Measurements from ENCODE around the gene MIF. TPM values are rescaled to one million over a fixed set of nuclear protein-coding genes. Genes with fewer than 3 reads are reported as not detected.
"Not testable (repeated sequence)": the region's sequence is repeated elsewhere in the genome, so short reads cannot be mapped to it uniquely, and the experiment has no call there.

Gene MIF
- total RNA-seq, 2 experiments from 2014 or later: 213 to 226 TPM

- H3K27ac ChIP-seq (ENCODE audit: low read depth in 1 of 2, low read length in 2 of 2): no peak overlapping the region
- TF ChIP-seq CTCF (IDR thresholded peaks at IDR 0.05): no peak
- Mint-ChIP-seq H3K4me1 (ENCODE audit: low read depth) (peaks cover 11% of the 10 kb centered on the region), H3K27me3 (no peaks in the 10 kb centered on the region), H3K4me3 (peak overlapping the region; percentile 65), H3K9me3 (no peaks in the 10 kb centered on the region), H3K27ac (no peak overlapping the region), H3K36me3 (ENCODE audit: low read depth) (peaks cover 36% of the 10 kb centered on the region)
- ChIA-PET POLR2A (interaction anchor here (0.6 kb wide), 1 partner anchor 10 kb away, joined by 3 read pairs; no protein-coding TSS in a partner anchor), CTCF (no interaction called here)
- H3K9me3 ChIP-seq (ENCODE audit: control insufficient read depth in 1 of 2, insufficient read depth in 1 of 2, low read length in 2 of 2): no peaks in the 10 kb centered on the region
- DNase-seq (no peak), ATAC-seq (ENCODE audit: poor library complexity) (no peak)
- H3K4me1 ChIP-seq (ENCODE audit: insufficient read depth, low read length): peaks cover 18% of the 10 kb centered on the region
- peaks cover 18% of the 10 kb centered on the region for H3K36me3 ChIP-seq (ENCODE audit: insufficient read depth, low read length)
- no peaks in the 10 kb centered on the region for H3K27me3 ChIP-seq (ENCODE audit: control insufficient read depth in 1 of 2, insufficient read depth in 2 of 2, low read length in 2 of 2)
- no peak overlapping the region for H3K4me3 ChIP-seq (ENCODE audit: low read length)
- intact Hi-C loops (cut with DNase I, micrococcal nuclease): loop anchor here in 1 of 2 experiments (5.0 kb wide), 1 partner anchor 113 kb away; the partner anchor contains the start of gene CABIN1
These were observed 5.0 kb downstream of the MIF start for GRCh38 chr22:23899042-23899745.

GRCh38 chr22:23900227-23900626 lies 6.0 kb downstream of the MIF start:
- H3K36me3 Mint-ChIP-seq (ENCODE audit: low read depth): peaks cover 25% of the 10 kb centered on the region
- POLR2A ChIA-PET: not testable (repeated sequence)

DNA sequence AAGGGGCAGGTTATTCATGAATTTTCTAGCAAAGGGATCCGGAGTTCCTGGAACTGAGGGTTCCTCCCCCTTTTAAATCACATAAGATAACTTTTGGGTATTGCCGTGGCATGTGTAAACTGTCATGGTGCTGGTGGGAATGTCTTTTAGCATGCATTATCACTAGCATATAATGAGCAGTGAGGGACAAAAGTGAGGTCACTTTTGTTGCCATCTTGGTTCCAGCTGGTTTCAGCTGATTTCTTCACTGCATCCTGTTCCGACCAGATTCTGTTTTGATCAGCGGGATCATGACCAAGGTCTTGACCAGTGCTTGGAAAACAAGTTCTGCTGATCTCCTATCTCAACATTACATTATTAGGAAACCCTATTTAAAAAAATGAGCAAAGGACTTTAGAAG lies 7.4 kb downstream of the MIF start:
- H3K36me3 ChIP-seq (ENCODE audit: insufficient read depth, low read length): peaks cover 8% of the 10 kb centered on the region
- Mint-ChIP-seq H3K4me3 (no peak overlapping the region), H3K36me3 (ENCODE audit: low read depth) (peaks cover 13% of the 10 kb centered on the region), H3K27me3 (no peaks in the 10 kb centered on the region), H3K27ac (no peak overlapping the region), H3K9me3 (no peaks in the 10 kb centered on the region), H3K4me1 (ENCODE audit: low read depth) (no peaks in the 10 kb centered on the region)
- peaks cover 1% of the 10 kb centered on the region for H3K4me1 ChIP-seq (ENCODE audit: insufficient read depth, low read length)
- CTCF ChIA-PET: no interaction called here
- no peaks in the 10 kb centered on the region for H3K27me3 ChIP-seq (ENCODE audit: control insufficient read depth in 1 of 2, insufficient read depth in 2 of 2, low read length in 2 of 2)
- DNase-seq (no peak), ATAC-seq (ENCODE audit: poor library complexity) (no peak)
- POLR2A ChIA-PET: no interaction called here
- TF ChIP-seq CTCF (IDR thresholded peaks at IDR 0.05): no peak
- H3K27ac ChIP-seq (ENCODE audit: low read depth in 1 of 2, low read length in 2 of 2): no peak overlapping the region
- no peak overlapping the region for H3K4me3 ChIP-seq (ENCODE audit: low read length)
- no peaks in the 10 kb centered on the region for H3K9me3 ChIP-seq (ENCODE audit: control insufficient read depth in 1 of 2, insufficient read depth in 1 of 2, low read length in 2 of 2)
- intact Hi-C loops (cut with DNase I, micrococcal nuclease): no loop called here

More at GRCh38 chr22:23900227-23900626, 6.0 kb downstream of the MIF start:
- Histone ChIP-seq H3K4me1 (ENCODE audit: insufficient read depth, low read length) (peaks cover 15% of the 10 kb centered on the region), H3K36me3 (ENCODE audit: insufficient read depth, low read length) (peaks cover 18% of the 10 kb centered on the region)
- H3K27ac Mint-ChIP-seq; DNase-seq; H3K27me3 ChIP-seq (ENCODE audit: control insufficient read depth in 1 of 2, insufficient read depth in 2 of 2, low read length in 2 of 2); CTCF ChIA-PET; ATAC-seq (ENCODE audit: poor library complexity); H3K4me3 ChIP-seq (ENCODE audit: low read length); H3K9me3 ChIP-seq (ENCODE audit: control insufficient read depth in 1 of 2, insufficient read depth in 1 of 2, low read length in 2 of 2); H3K4me1 Mint-ChIP-seq (ENCODE audit: low read depth); H3K9me3 Mint-ChIP-seq; H3K27me3 Mint-ChIP-seq; H3K27ac ChIP-seq (ENCODE audit: low read depth in 1 of 2, low read length in 2 of 2); intact Hi-C loops (cut with DNase I, micrococcal nuclease); H3K4me3 Mint-ChIP-seq: not testable (repeated sequence)
